ENCODE results near the gene KCNK10. TPM values are rescaled to one million over a fixed set of nuclear protein-coding genes. Genes with fewer than 3 reads are reported as not detected.

KCNK10 gene
- total and polyA plus RNA-seq, 2 of the 8 experiments (the other 6 are each of a cell fraction or from before 2014, with no cell fraction given): 0.45 to 0.63 TPM

DNA sequence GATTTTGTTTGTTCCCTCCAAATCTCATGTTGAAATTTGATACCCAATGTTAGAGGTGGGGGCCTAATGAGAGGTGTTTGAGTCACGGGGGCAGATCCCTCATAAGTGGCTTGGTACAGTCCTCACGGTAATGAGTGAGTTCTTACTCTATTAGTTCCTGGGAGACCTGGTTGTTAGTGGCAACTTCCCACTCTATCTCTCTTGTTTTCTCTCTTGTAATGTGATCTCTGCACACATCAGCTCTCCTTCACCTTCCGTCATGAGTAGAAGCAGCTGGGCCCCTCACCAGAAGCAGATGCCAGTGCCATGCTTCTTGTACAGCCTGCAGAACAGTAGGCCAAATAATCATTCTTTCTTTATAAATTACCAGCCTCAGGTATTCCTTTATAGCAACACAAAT lies 29.6 kb upstream of the KCNK10 start:
- Histone ChIP-seq H3K27ac (ENCODE audit: low read depth, low read length) (no peak overlapping the region), H3K4me3 (ENCODE audit: extremely low read depth in 1 of 4, insufficient read depth in 2 of 4, low read depth in 3 of 4, low read length in 4 of 4) (no peak overlapping the region), H2AFZ (ENCODE audit: low read length) (peak overlapping the region; percentile 34; the same call in 1 of the 2 replicates), H3K4me1 (replicated peaks in 1 of 4; ENCODE audit: control insufficient read depth in 3 of 4, insufficient read depth in 4 of 4, low read length in 3 of 4) (no peaks in the 10 kb centered on the region; a peak in 1 of 7 replicates), H3K9me3 (ENCODE audit: insufficient read depth in 2 of 2, low read depth in 1 of 2, low read length in 1 of 2) (no peaks in the 10 kb centered on the region), H3K27me3 (replicated peaks in 1 of 4; ENCODE audit: control insufficient read depth in 3 of 4, extremely low read depth in 1 of 4, insufficient read depth in 3 of 4, low read length in 3 of 4) (no peaks in the 10 kb centered on the region), H3K23me2 (ENCODE audit: low read depth, low read length) (no peaks in the 10 kb centered on the region), H4K91ac (replicated peaks; ENCODE audit: insufficient read length, low read length) (no peak overlapping the region), H3K4me2 (ENCODE audit: insufficient read depth in 1 of 2, low read depth in 2 of 2, low read length in 2 of 2) (no peak overlapping the region), H2BK12ac (ENCODE audit: low read depth, low read length) (no peak overlapping the region), H4K20me1 (replicated peaks in 1 of 2; ENCODE audit: control insufficient read depth in 1 of 2, insufficient read depth in 2 of 2, low read length in 2 of 2) (no peaks in the 10 kb centered on the region), H3K79me2 (ENCODE audit: control insufficient read depth in 1 of 2, insufficient read depth in 2 of 2, low read length in 2 of 2) (no peaks in the 10 kb centered on the region), H3K14ac (ENCODE audit: insufficient read length) (no peak overlapping the region), H3K18ac (ENCODE audit: extremely low read depth, low read length) (no peak overlapping the region), H2BK15ac (ENCODE audit: low read length) (no peak overlapping the region), H3K23ac (ENCODE audit: insufficient read length) (no peak overlapping the region), H3K36me3 (ENCODE audit: control insufficient read depth in 2 of 4, insufficient read depth in 4 of 4, low read length in 3 of 4) (no peaks in the 10 kb centered on the region), H3K56ac (replicated peaks; ENCODE audit: insufficient read length, low read depth, low read length) (no peak overlapping the region), H4K5ac (ENCODE audit: insufficient read length, low read depth, low read length) (no peak overlapping the region), H4K8ac (ENCODE audit: extremely low read depth, insufficient read depth, low read length) (no peak overlapping the region), H3K9ac (replicated peaks in 1 of 4; ENCODE audit: extremely low read depth in 1 of 4, low read depth in 3 of 4, low read length in 3 of 4) (no peak overlapping the region), H2BK120ac (replicated peaks; ENCODE audit: low read depth, low read length) (no peak overlapping the region), H3K79me1 (ENCODE audit: low read depth, low read length) (no peaks in the 10 kb centered on the region), H2BK20ac (ENCODE audit: low read length) (no peak overlapping the region), H3K4ac (replicated peaks; ENCODE audit: insufficient read length, low read depth, low read length) (no peak overlapping the region), H2BK5ac (ENCODE audit: low read depth, low read length) (no peak overlapping the region), H2AK5ac (ENCODE audit: low read depth, low read length) (no peak overlapping the region)
- DNase-seq (ENCODE audit: low read depth in 1 of 2, low spot score in 2 of 2) (no peak), FAIRE-seq (no peak)
- 76% methylated on average over 3 of the region's 3 CpGs; no CpG with 5 or more reads in 1 of the 2 experiments for WGBS, 2 experiments (ENCODE audit: extremely low coverage in 1 of 2, insufficient coverage in 1 of 2, insufficient read length in 1 of 2, insufficient replicate concordance in 2 of 2, low coverage in 1 of 2, low lambda C conversion rate in 2 of 2, missing lambda C conversion rate in 1 of 2)
- POLR2A ChIA-PET (ENCODE audit: partially characterized antibody): no interaction called here
- CTCF ChIA-PET (ENCODE audit: partially characterized antibody): interaction anchor here (0.9 to 2.1 kb wide), 3 partner anchors 17 to 164 kb away, joined by 3 to 8 read pairs (median 3); no protein-coding TSS in a partner anchor
- TF ChIP-seq BACH1 (IDR thresholded peaks at IDR 0.05; ENCODE audit: low read length) (no peak), SP1 (IDR thresholded peaks at IDR 0.05; ENCODE audit: low read depth, low read length) (no peak), CBX5 (IDR thresholded peaks at IDR 0.05; ENCODE audit: low read depth, low read length) (no peak), KDM1A (IDR thresholded peaks at IDR 0.05; ENCODE audit: borderline replicate concordance, low read length) (no peak), SIX5 (IDR thresholded peaks at IDR 0.05; ENCODE audit: low read depth, low read length) (no peak), CBX8 (IDR thresholded peaks at IDR 0.05; ENCODE audit: borderline replicate concordance, low read depth, low read length) (no peak), EGR1 (IDR thresholded peaks at IDR 0.05; ENCODE audit: borderline replicate concordance, low read depth, low read length) (no peak), POU5F1 (IDR thresholded peaks at IDR 0.05; ENCODE audit: low read depth, low read length) (no peak), TCF12 (IDR thresholded peaks at IDR 0.05; ENCODE audit: low read depth, low read length) (no peak), CTBP2 (IDR thresholded peaks at IDR 0.05; ENCODE audit: borderline replicate concordance, insufficient read depth, insufficient read length, low read length) (no peak), TAF7 (optimal IDR thresholded peaks at IDR 0.05; ENCODE audit: borderline replicate concordance, low read depth, low read length) (no peak), JUND (IDR thresholded peaks at IDR 0.05; ENCODE audit: low read length) (no peak), NANOG (IDR thresholded peaks at IDR 0.05; ENCODE audit: insufficient read depth, low read depth, low read length, poor library complexity, severe bottlenecking) (no peak)
- TF ChIP-seq, protein P1, sequence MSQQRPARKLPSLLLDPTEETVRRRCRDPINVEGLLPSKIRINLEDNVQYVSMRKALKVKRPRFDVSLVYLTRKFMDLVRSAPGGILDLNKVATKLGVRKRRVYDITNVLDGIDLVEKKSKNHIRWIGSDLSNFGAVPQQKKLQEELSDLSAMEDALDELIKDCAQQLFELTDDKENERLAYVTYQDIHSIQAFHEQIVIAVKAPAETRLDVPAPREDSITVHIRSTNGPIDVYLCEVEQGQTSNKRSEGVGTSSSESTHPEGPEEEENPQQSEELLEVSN (IDR thresholded peaks at IDR 0.05): no peak

Data from H1 (cell line).